CD14-positive monocyte (primary cell): ENCODE measurements around the gene MLLT3. TPM values are rescaled to one million over a fixed set of nuclear protein-coding genes. Genes with fewer than 3 reads are reported as not detected.

Source experiments
- DNase-seq, 3 donors: peaks; one replicate each; pipeline ENCODE4 v3.0.0-alpha.2; 2011 to 2022
- H2AFZ ChIP-seq: 2 replicates; pipeline ENCODE4 v1.6.0; 2012; ENCODE audit warnings: mild to moderate bottlenecking, low read depth, low read length, inconsistent platforms; ENCODE audit not compliant: insufficient read depth, poor library complexity, severe bottlenecking
- H3K27ac ChIP-seq, 2 donors: 1 replicate in 1 of 2; 2 replicates in 1 of 2; pipeline ENCODE4 v1.5.1; 2012 to 2013; ENCODE audit warnings: low read length in 2 of 2, control low read depth in 1 of 2, inconsistent platforms in 1 of 2, low read depth in 1 of 2, mild to moderate bottlenecking in 1 of 2
- H3K27me3 ChIP-seq, 2 donors: one replicate each; pipeline versions ENCODE4 v1.6.0 to v1.6.1; 2011 to 2013; ENCODE audit warnings: low read length in 2 of 2; ENCODE audit not compliant: control insufficient read depth in 2 of 2, insufficient read depth in 2 of 2
- H3K36me3 ChIP-seq, 2 donors: replicated peaks in 1 of 2; 1 replicate in 1 of 2; 2 replicates in 1 of 2; pipeline versions ENCODE4 v1.5.1 to v1.6.1; 2012 to 2013; ENCODE audit warnings: low read length in 2 of 2, control low read depth in 1 of 2, inconsistent platforms in 1 of 2, mild to moderate bottlenecking in 1 of 2; ENCODE audit not compliant: insufficient read depth in 2 of 2, control insufficient read depth in 1 of 2
- H3K4me1 ChIP-seq, 2 donors: 1 replicate in 1 of 2; 2 replicates in 1 of 2; pipeline versions ENCODE4 v1.5.1 to v1.6.1; 2012 to 2013; ENCODE audit warnings: low read length in 2 of 2, control low read depth in 1 of 2, inconsistent platforms in 1 of 2, mild to moderate bottlenecking in 1 of 2, moderate library complexity in 1 of 2; ENCODE audit not compliant: insufficient read depth in 2 of 2, control insufficient read depth in 1 of 2
- H3K4me2 ChIP-seq: replicated peaks from 2 replicates; pipeline ENCODE3; 2012; ENCODE audit warnings: low read length, moderate library complexity, mild to moderate bottlenecking; ENCODE audit not compliant: poor library complexity, severe bottlenecking; ENCODE audit errors: extremely low read depth
- H3K4me3 ChIP-seq, 3 experiments: fragments of 200-600 bp in 1 of 3; sonication (generic) in 1 of 3; replicated peaks in 1 of 3; 1 replicate in 2 of 3; 2 replicates in 1 of 3; pipeline ENCODE4 v1.5.1; 2011 to 2013; ENCODE audit warnings: low read length in 3 of 3, mild to moderate bottlenecking in 3 of 3, control low read depth in 2 of 3, low read depth in 2 of 3, inconsistent platforms in 1 of 3, moderate library complexity in 1 of 3
- H3K79me2 ChIP-seq: 2 replicates; pipeline ENCODE4 v1.6.0; 2012; ENCODE audit warnings: mild to moderate bottlenecking, control low read depth, inconsistent platforms, low read length, moderate library complexity; ENCODE audit not compliant: insufficient read depth
- H3K9ac ChIP-seq: 2 replicates; pipeline ENCODE4 v1.6.0; 2017; ENCODE audit warnings: low read length, mild to moderate bottlenecking; ENCODE audit not compliant: insufficient read depth, poor library complexity, severe bottlenecking
- H3K9me3 ChIP-seq, 2 donors: replicated peaks in 1 of 2; 1 replicate in 1 of 2; 2 replicates in 1 of 2; pipeline versions ENCODE4 v1.5.1 to v1.6.1; 2012 to 2013; ENCODE audit warnings: low read length in 2 of 2, control low read depth in 1 of 2; ENCODE audit not compliant: control insufficient read depth in 1 of 2, insufficient read depth in 1 of 2
- H4K20me1 ChIP-seq: 2 replicates; pipeline ENCODE4 v1.6.0; 2012; ENCODE audit warnings: mild to moderate bottlenecking, low read length, control low read depth, moderate library complexity; ENCODE audit not compliant: insufficient read depth
- H3K27ac Mint-ChIP-seq, 7 donors: one replicate each; pipeline ENCODE4 v1.8.0; 2020; ENCODE audit warnings: mild to moderate bottlenecking in 7 of 7, mixed read lengths in 7 of 7, moderate library complexity in 6 of 7, inconsistent platforms in 2 of 7
- H3K27me3 Mint-ChIP-seq, 3 donors: one replicate each; pipeline ENCODE4 v1.8.0; 2021 to 2022; ENCODE audit warnings: low read depth in 3 of 3, mild to moderate bottlenecking in 3 of 3, mixed read lengths in 3 of 3, moderate library complexity in 3 of 3, inconsistent platforms in 1 of 3
- H3K36me3 Mint-ChIP-seq, 2 donors: one replicate each; pipeline ENCODE4 v1.8.0; 2020; ENCODE audit warnings: mixed read lengths in 2 of 2, inconsistent platforms in 1 of 2, mild to moderate bottlenecking in 1 of 2
- H3K4me1 Mint-ChIP-seq: one replicate; pipeline ENCODE4 v1.8.0; 2020; ENCODE audit warnings: mild to moderate bottlenecking, mixed read lengths
- H3K4me3 Mint-ChIP-seq, 2 donors: one replicate each; pipeline ENCODE4 v1.8.0; 2020; ENCODE audit warnings: mild to moderate bottlenecking in 2 of 2, mixed read lengths in 2 of 2, moderate library complexity in 1 of 2
- H3K9me3 Mint-ChIP-seq, 7 donors: one replicate each; pipeline ENCODE4 v1.8.0; 2020 to 2022; ENCODE audit warnings: mixed read lengths in 7 of 7, mild to moderate bottlenecking in 6 of 7, moderate library complexity in 6 of 7, inconsistent platforms in 2 of 7
- WGBS: methylation state at CpG from one replicate; pipeline ENCODE4 v1.1.5; 2013; ENCODE audit warnings: missing lambda C conversion rate; ENCODE audit not compliant: insufficient coverage; 5-methylcytosine and 5-hydroxymethylcytosine counted together
- intact Hi-C, 2 donors: fragments of 100-400 bp; cut with micrococcal nuclease; formaldehyde crosslinking; loops; one replicate each; pipeline versions ENCODE4 v1.15.0 to v1.15.1; 2023
- polyA plus RNA-seq, 3 donors: library from polyadenylated mRNA; depleted of rRNA in 1 of 3; unstranded in 2 of 3; stranded (reverse) in 1 of 3; fragments of 300-500 nt in 2 of 3; fragments of >200 nt in 1 of 3; fragmentation: Illumina TruSeq in 2 of 3; gene quantifications; 1 replicate in 2 of 3; 2 replicates in 1 of 3; pipeline ENCODE4 v1.2.3, GENCODE V29; 2012 to 2021
- TF ChIP-seq, protein P1 (sequence below): fragments of 200-600 bp; IDR thresholded peaks from one replicate; pipeline ENCODE4 v1.8.0; 2022; ENCODE audit warnings: antibody characterized with exemption, mild to moderate bottlenecking

The MLLT3 gene
- polyA plus RNA-seq, 3 donors = 0.81 to 2.3 (median 1.5) TPM

- H4K20me1 ChIP-seq = no peaks in the 10 kb centered on the region
- no peaks in the 10 kb centered on the region for H3K9me3 ChIP-seq
- no peak overlapping the region for H2AFZ ChIP-seq
- no CpG with 5 or more reads among the region's 1 CpG for WGBS
- TF ChIP-seq, protein P1, sequence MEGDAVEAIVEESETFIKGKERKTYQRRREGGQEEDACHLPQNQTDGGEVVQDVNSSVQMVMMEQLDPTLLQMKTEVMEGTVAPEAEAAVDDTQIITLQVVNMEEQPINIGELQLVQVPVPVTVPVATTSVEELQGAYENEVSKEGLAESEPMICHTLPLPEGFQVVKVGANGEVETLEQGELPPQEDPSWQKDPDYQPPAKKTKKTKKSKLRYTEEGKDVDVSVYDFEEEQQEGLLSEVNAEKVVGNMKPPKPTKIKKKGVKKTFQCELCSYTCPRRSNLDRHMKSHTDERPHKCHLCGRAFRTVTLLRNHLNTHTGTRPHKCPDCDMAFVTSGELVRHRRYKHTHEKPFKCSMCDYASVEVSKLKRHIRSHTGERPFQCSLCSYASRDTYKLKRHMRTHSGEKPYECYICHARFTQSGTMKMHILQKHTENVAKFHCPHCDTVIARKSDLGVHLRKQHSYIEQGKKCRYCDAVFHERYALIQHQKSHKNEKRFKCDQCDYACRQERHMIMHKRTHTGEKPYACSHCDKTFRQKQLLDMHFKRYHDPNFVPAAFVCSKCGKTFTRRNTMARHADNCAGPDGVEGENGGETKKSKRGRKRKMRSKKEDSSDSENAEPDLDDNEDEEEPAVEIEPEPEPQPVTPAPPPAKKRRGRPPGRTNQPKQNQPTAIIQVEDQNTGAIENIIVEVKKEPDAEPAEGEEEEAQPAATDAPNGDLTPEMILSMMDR = no peak
- no peak overlapping the region for H3K9ac ChIP-seq
- intact Hi-C loops = no loop called here
- H3K27ac ChIP-seq = no peak overlapping the region
- DNase-seq = no peak
- no peaks in the 10 kb centered on the region for H3K27me3 Mint-ChIP-seq
- H3K4me3 ChIP-seq = no peak overlapping the region
- H3K27ac Mint-ChIP-seq = no peak overlapping the region
- H3K4me1 Mint-ChIP-seq = peaks cover 34% of the 10 kb centered on the region
- H3K9me3 Mint-ChIP-seq = peaks cover 0 to 3% (median 0%) of the 10 kb centered on the region in 7 donors
- H3K36me3 Mint-ChIP-seq = no peaks in the 10 kb centered on the region
- no peaks in the 10 kb centered on the region for H3K27me3 ChIP-seq
- H3K4me3 Mint-ChIP-seq = no peak overlapping the region
- H3K36me3 ChIP-seq = no peaks in the 10 kb centered on the region
- H3K4me1 ChIP-seq = peaks cover 10 to 22% of the 10 kb centered on the region in 2 donors
- no peak overlapping the region for H3K4me2 ChIP-seq
- no peaks in the 10 kb centered on the region for H3K79me2 ChIP-seq
Observed at GRCh38 chr9:20601292-20601691, 21.0 kb downstream of the MLLT3 start.

GRCh38 chr9:20599195-20599594 lies 23.1 kb downstream of the MLLT3 start:
- Histone ChIP-seq H4K20me1 (no peaks in the 10 kb centered on the region), H3K4me2 (no peak overlapping the region), H3K36me3 (no peaks in the 10 kb centered on the region), H3K79me2 (no peaks in the 10 kb centered on the region), H3K27ac (no peak overlapping the region), H3K4me1 (peaks cover 8 to 14% of the 10 kb centered on the region in 2 donors), H3K4me3 (no peak overlapping the region), H3K9ac (no peak overlapping the region), H3K27me3 (no peaks in the 10 kb centered on the region), H2AFZ (no peak overlapping the region), H3K9me3 (no peaks in the 10 kb centered on the region)
- DNase-seq = no peak
- no peaks in the 10 kb centered on the region for H3K36me3 Mint-ChIP-seq
- intact Hi-C loops = no loop called here
- peaks cover 29% of the 10 kb centered on the region for H3K4me1 Mint-ChIP-seq
- H3K9me3 Mint-ChIP-seq = peaks cover 0 to 3% (median 0%) of the 10 kb centered on the region in 7 donors
- H3K27ac Mint-ChIP-seq = no peak overlapping the region
- no peak overlapping the region for H3K4me3 Mint-ChIP-seq
- no CpG with 5 or more reads among the region's 3 CpGs for WGBS
- TF ChIP-seq, protein P1 = no peak
- H3K27me3 Mint-ChIP-seq = no peaks in the 10 kb centered on the region
